Measurements from ENCODE around the gene RTN4IP1. TPM values are rescaled to one million over a fixed set of nuclear protein-coding genes. Genes with fewer than 3 reads are reported as not detected.

RTN4IP1 gene
- total and polyA plus RNA-seq, 10 of the 15 experiments (the other 5 are each of a cell fraction or from before 2014, with no cell fraction given): 8.2 to 17.0 (median 9.8) TPM

DNA sequence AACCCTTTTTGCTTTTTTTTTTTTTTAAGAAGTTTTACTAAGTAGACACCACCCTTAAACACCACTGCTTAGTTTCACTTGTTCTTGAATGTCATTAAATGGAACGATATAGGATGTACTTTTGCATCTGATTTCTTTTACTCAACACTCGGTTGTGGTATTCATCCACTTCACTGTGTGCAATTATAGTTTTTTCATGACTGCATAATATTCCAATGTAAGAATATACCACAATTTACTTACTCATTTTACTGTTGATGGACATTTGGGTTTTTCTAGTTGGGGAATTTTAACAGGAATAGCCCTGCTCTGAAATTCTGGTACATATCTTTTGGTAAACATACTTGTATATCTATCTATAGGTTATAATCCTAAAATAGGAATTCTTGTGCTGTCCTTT, 29.9 kb downstream of the RTN4IP1 start:
- H3K9me3 ChIP-seq (replicated peaks; ENCODE audit: control insufficient read depth, insufficient read depth, low read length): no peaks in the 10 kb centered on the region
- no peaks in the 10 kb centered on the region for H3K27me3 ChIP-seq (replicated peaks in 1 of 2; ENCODE audit: control insufficient read depth in 2 of 2, insufficient read depth in 2 of 2, low read length in 1 of 2)
- RAD21 ChIA-PET (ENCODE audit: unreplicated experiment): no interaction called here
- TF ChIP-seq ESRRA (IDR thresholded peaks at IDR 0.05; ENCODE audit: low read length): no peak
- TF ChIP-seq MYB (IDR thresholded peaks at IDR 0.05; ENCODE audit: borderline replicate concordance, low read depth, low read length): no peak
- TF ChIP-seq, protein P1, sequence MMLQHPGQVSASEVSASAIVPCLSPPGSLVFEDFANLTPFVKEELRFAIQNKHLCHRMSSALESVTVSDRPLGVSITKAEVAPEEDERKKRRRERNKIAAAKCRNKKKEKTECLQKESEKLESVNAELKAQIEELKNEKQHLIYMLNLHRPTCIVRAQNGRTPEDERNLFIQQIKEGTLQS (IDR thresholded peaks at IDR 0.05; ENCODE audit: borderline replicate concordance, extremely low read depth, low read depth, low read length): no peak
- TF ChIP-seq CHD1 (IDR thresholded peaks at IDR 0.05; ENCODE audit: low read depth, low read length): no peak
- TF ChIP-seq CREB1 (IDR thresholded peaks at IDR 0.05; ENCODE audit: low read depth): no peak
- TF ChIP-seq SREBF1 (IDR thresholded peaks at IDR 0.05; ENCODE audit: low read length): no peak
- no peak for TF ChIP-seq NFIC (IDR thresholded peaks at IDR 0.05; ENCODE audit: low read depth, low read length)
- TF ChIP-seq SUPT20H (IDR thresholded peaks at IDR 0.05; ENCODE audit: borderline replicate concordance, control insufficient read depth, low read depth, low read length): no peak
- H3K4me3 ChIP-seq: no peak overlapping the region
- POLR2A ChIA-PET: no interaction called here
- no peaks in the 10 kb centered on the region for H3K79me2 ChIP-seq (ENCODE audit: control insufficient read depth, insufficient read depth, low read length)
- intact Hi-C loops (cut with micrococcal nuclease; ENCODE audit: unreplicated experiment) (no loop called here), in situ Hi-C loops (cut with MboI) (no loop called here)
- H4K20me1 ChIP-seq (ENCODE audit: control insufficient read depth, insufficient read depth): no peaks in the 10 kb centered on the region
- no peak overlapping the region for H3K9ac ChIP-seq (ENCODE audit: control insufficient read depth, insufficient read depth, low read length)
- CTCF ChIA-PET: interaction anchor here (0.6 to 2.0 kb wide), 2 partner anchors 91 to 380 kb away, joined by 3 to 8 read pairs; no protein-coding TSS in a partner anchor
- H3K27ac ChIP-seq (ENCODE audit: control insufficient read depth, insufficient read depth): no peak overlapping the region
- 50% methylated on average over 2 of the region's 2 CpGs for WGBS (ENCODE audit: insufficient coverage, insufficient replicate concordance, low lambda C conversion rate, missing lambda C conversion rate)
- no peaks in the 10 kb centered on the region for H3K4me1 ChIP-seq (ENCODE audit: control insufficient read depth, insufficient read depth, low read length)
- ATAC-seq (no peak), DNase-seq (ENCODE audit: low read depth, low spot score) (no peak), FAIRE-seq (no peak)
- no peaks in the 10 kb centered on the region for H3K36me3 ChIP-seq (ENCODE audit: control insufficient read depth in 2 of 2, insufficient read depth in 2 of 2, low read length in 1 of 2)
- no peak overlapping the region for H2AFZ ChIP-seq (ENCODE audit: control insufficient read depth, low read depth, low read length)
- SMC1A ChIA-PET (ENCODE audit: uncharacterized antibody, unreplicated experiment): no interaction called here
- no TSS peak for BruUV-seq (replicated peaks)
- H3K4me2 ChIP-seq (ENCODE audit: control insufficient read depth, insufficient read depth): no peak overlapping the region

Data from GM12878 (cell line).